HTERT RPE-1 (cell line): ENCODE results near the gene CCDC74A.
"Not testable (repeated sequence)": the region's sequence is repeated elsewhere in the genome, so short reads cannot be mapped to it uniquely, and the experiment has no call there.

Source experiments
- in situ Hi-C: fragments of 300-500 bp; cut with MboI; formaldehyde crosslinking; loops from 4 replicates; pipeline ENCODE4 v1.14.3; 2020; ENCODE audit warnings: low sequenced_read_pairs

The CCDC74A gene

GRCh38 chr2:131527131-131528001 lies at the start of gene CCDC74A:
Gene CCDC74A (plus strand): TSS chr2:131527888. CDS start chr2:131527971, 83 bp downstream.
- in situ Hi-C loops: not testable (repeated sequence)

GRCh38 chr2:131478074-131478849 lies 49.4 kb upstream of the CCDC74A start:
- in situ Hi-C loops: not testable (repeated sequence)

- in situ Hi-C loops: not testable (repeated sequence)
Observed at GRCh38 chr2:131478850-131479461, 48.7 kb upstream of the CCDC74A start.

GRCh38 chr2:131480351-131480750 lies 47.3 kb upstream of the CCDC74A start:
- in situ Hi-C loops: not testable (repeated sequence)

- in situ Hi-C loops: not testable (repeated sequence)
Observed at GRCh38 chr2:131482506-131483155, 45.1 kb upstream of the CCDC74A start.

- in situ Hi-C loops: not testable (repeated sequence)
Observed at GRCh38 chr2:131483981-131484820, 43.5 kb upstream of the CCDC74A start.

GRCh38 chr2:131484906-131485460 lies 42.7 kb upstream of the CCDC74A start:
- in situ Hi-C loops: not testable (repeated sequence)

GRCh38 chr2:131486201-131486902 lies 41.3 kb upstream of the CCDC74A start:
- in situ Hi-C loops: not testable (repeated sequence)

- in situ Hi-C loops: no loop called here
Observed at GRCh38 chr2:131488306-131489205, 39.1 kb upstream of the CCDC74A start.

GRCh38 chr2:131490616-131491468 lies 36.8 kb upstream of the CCDC74A start:
- in situ Hi-C loops: not testable (repeated sequence)

GRCh38 chr2:131491469-131491836 lies 36.2 kb upstream of the CCDC74A start:
- in situ Hi-C loops: not testable (repeated sequence)

- in situ Hi-C loops: not testable (repeated sequence)
Observed at GRCh38 chr2:131492015-131492417, 35.7 kb upstream of the CCDC74A start, which contains the start of gene MZT2A. Gene MZT2A (minus strand): TSS chr2:131492397. CDS start chr2:131492376, 21 bp downstream.

GRCh38 chr2:131492418-131493198 lies 35.1 kb upstream of the CCDC74A start:
- in situ Hi-C loops: no loop called here

GRCh38 chr2:131493199-131493968 lies 34.3 kb upstream of the CCDC74A start:
- in situ Hi-C loops: no loop called here

- in situ Hi-C loops: not testable (repeated sequence)
Observed at GRCh38 chr2:131495506-131495905, 32.2 kb upstream of the CCDC74A start.
